ENCODE results near the gene HNF1B. TPM values are rescaled to one million over a fixed set of nuclear protein-coding genes. Genes with fewer than 3 reads are reported as not detected.

Gene HNF1B
- not detected for total RNA-seq

GRCh38 chr17:37744961-37745800 lies at the start of gene HNF1B:
TSS of gene HNF1B (minus strand) at chr17:37745059. CDS start at chr17:37744884, 175 bp downstream.
- H3K4me1 ChIP-seq (ENCODE audit: control insufficient read depth in 1 of 2, low read depth in 2 of 2) = peaks cover 20 to 38% of the 10 kb centered on the region in 2 donors
- H3K9me3 ChIP-seq = no peaks in the 10 kb centered on the region
- no peak for ATAC-seq (ENCODE audit: insufficient number of reproducible peaks, low FRiP score, low read depth)
- no peak for TF ChIP-seq CTCF (IDR thresholded peaks at IDR 0.05)
- peak within 1 kb of the TSS; percentile 66 for H3K4me3 ChIP-seq
- peaks cover 35% of the 10 kb centered on the region for H3K27me3 ChIP-seq (replicated peaks; ENCODE audit: insufficient read depth)
- no peaks in the 10 kb centered on the region for H3K36me3 ChIP-seq
- DNase-seq (ENCODE audit: low spot score) = no peak
- H3K27ac ChIP-seq = no peak within 1 kb of the TSS

- DNase-seq (ENCODE audit: low spot score) = no peak
- ATAC-seq (ENCODE audit: insufficient number of reproducible peaks, low FRiP score, low read depth) = no peak
- H3K27me3 ChIP-seq (replicated peaks; ENCODE audit: insufficient read depth) = no peaks in the 10 kb centered on the region
- no peak overlapping the region for H3K27ac ChIP-seq
- H3K4me1 ChIP-seq (ENCODE audit: control insufficient read depth in 1 of 2, low read depth in 2 of 2) = no peaks in the 10 kb centered on the region
- no peaks in the 10 kb centered on the region for H3K36me3 ChIP-seq
- no peak overlapping the region for H3K4me3 ChIP-seq
- no peak for TF ChIP-seq CTCF (IDR thresholded peaks at IDR 0.05)
- no peaks in the 10 kb centered on the region for H3K9me3 ChIP-seq
These were observed 47.9 kb upstream of the HNF1B start for GRCh38 chr17:37792787-37793186.

- ATAC-seq (ENCODE audit: insufficient number of reproducible peaks, low FRiP score, low read depth) (no peak), DNase-seq (ENCODE audit: low spot score) (no peak)
- Histone ChIP-seq H3K27me3 (replicated peaks; ENCODE audit: insufficient read depth) (no peaks in the 10 kb centered on the region), H3K9me3 (no peaks in the 10 kb centered on the region), H3K4me1 (ENCODE audit: control insufficient read depth in 1 of 2, low read depth in 2 of 2) (no peaks in the 10 kb centered on the region), H3K4me3 (no peak overlapping the region), H3K27ac (no peak overlapping the region), H3K36me3 (no peaks in the 10 kb centered on the region)
- no peak for TF ChIP-seq CTCF (IDR thresholded peaks at IDR 0.05)
These were observed 46.9 kb upstream of the HNF1B start for GRCh38 chr17:37791447-37792399.

GRCh38 chr17:37789771-37790541 lies 45.1 kb upstream of the HNF1B start:
- DNase-seq (ENCODE audit: low spot score) (no peak), ATAC-seq (ENCODE audit: insufficient number of reproducible peaks, low FRiP score, low read depth) (no peak)
- no peaks in the 10 kb centered on the region for H3K27me3 ChIP-seq (replicated peaks; ENCODE audit: insufficient read depth)
- no peak overlapping the region for H3K27ac ChIP-seq
- no peak overlapping the region for H3K4me3 ChIP-seq
- TF ChIP-seq CTCF (IDR thresholded peaks at IDR 0.05) = no peak
- no peaks in the 10 kb centered on the region for H3K9me3 ChIP-seq
- no peaks in the 10 kb centered on the region for H3K4me1 ChIP-seq (ENCODE audit: control insufficient read depth in 1 of 2, low read depth in 2 of 2)
- H3K36me3 ChIP-seq = no peaks in the 10 kb centered on the region
